D721Med (cell line): ENCODE data around the gene MCRIP2.

ENCODE experiments used
- DNase-seq: peaks from one replicate; pipeline ENCODE4 v3.0.0; 2011; ENCODE audit warnings: low spot score; ENCODE audit not compliant: insufficient read length
- FAIRE-seq: peaks from 2 replicates; lab custom pipeline; 2011; peaks lifted over from hg19 to GRCh38; lab: Jason Lieb, UNC
- CTCF ChIP-seq: IDR thresholded peaks from 2 replicates; pipeline ENCODE4 v1.5.1; 2012; ENCODE audit warnings: mild to moderate bottlenecking, control low read depth; ENCODE audit not compliant: insufficient read depth; ENCODE audit errors: missing control alignments

The MCRIP2 gene

GRCh38 chr16:660132-660458 is 18.5 kb downstream of the MCRIP2 start:
- DNase-seq (no peak), FAIRE-seq (no peak)
- no peak for TF ChIP-seq CTCF

- DNase-seq (peak; percentile 93), FAIRE-seq (no peak)
- TF ChIP-seq CTCF: peak; percentile 27
These were observed 19.0 kb downstream of the MCRIP2 start for GRCh38 chr16:660459-661183.

- TF ChIP-seq CTCF: no peak
- DNase-seq: no peak
- no peak for FAIRE-seq
These were observed 19.7 kb downstream of the MCRIP2 start for GRCh38 chr16:661184-661821.

- no peak for FAIRE-seq
These were observed 20.5 kb downstream of the MCRIP2 start for GRCh38 chr16:662095-662494.

GRCh38 chr16:662597-662996 is 21.0 kb downstream of the MCRIP2 start:
- no peak for DNase-seq
- no peak for TF ChIP-seq CTCF
- no peak for FAIRE-seq

More at GRCh38 chr16:662095-662494, 20.5 kb downstream of the MCRIP2 start:
- no peak for DNase-seq
- TF ChIP-seq CTCF: no peak

- TF ChIP-seq CTCF: no peak
- no peak for DNase-seq
- no peak for FAIRE-seq
These were observed 24.9 kb downstream of the MCRIP2 start for GRCh38 chr16:666572-666971.
